HG03575 (cell line): ENCODE results near the gene C11orf24.
"Not testable (repeated sequence)": the region's sequence is repeated elsewhere in the genome, so short reads cannot be mapped to it uniquely, and the experiment has no call there.

Source experiments
- ATAC-seq: cut with Tn5 transposase; IDR thresholded peaks from one replicate; pipeline ENCODE4 v1.9.1; 2021; ENCODE audit not compliant: unreplicated experiment, insufficient number of reproducible peaks, low FRiP score; ENCODE audit errors: extremely low read depth

Gene C11orf24

GRCh38 chr11:68259122-68259959 is 12.4 kb downstream of the C11orf24 start:
- ATAC-seq: no peak

GRCh38 chr11:68258363-68258765 is 13.4 kb downstream of the C11orf24 start:
- ATAC-seq: no peak

GRCh38 chr11:68257477-68258362 is 14.1 kb downstream of the C11orf24 start:
- ATAC-seq: no peak

GRCh38 chr11:68256331-68256741 is 15.4 kb downstream of the C11orf24 start:
- ATAC-seq: no peak

GRCh38 chr11:68255526-68255925 is 16.2 kb downstream of the C11orf24 start:
- ATAC-seq: no peak

GRCh38 chr11:68254421-68254820 is 17.4 kb downstream of the C11orf24 start:
- no peak for ATAC-seq

GRCh38 chr11:68251765-68252164 is 20.0 kb downstream of the C11orf24 start:
- ATAC-seq: no peak

GRCh38 chr11:68244912-68245311 is 26.9 kb downstream of the C11orf24 start:
- not testable (repeated sequence) for ATAC-seq

- ATAC-seq: not testable (repeated sequence)
Observed at GRCh38 chr11:68243847-68244246, 27.9 kb downstream of the C11orf24 start.

GRCh38 chr11:68242616-68243015 is 29.2 kb downstream of the C11orf24 start:
- no peak for ATAC-seq

- ATAC-seq: no peak
Observed at GRCh38 chr11:68231621-68232020, 40.2 kb downstream of the C11orf24 start.

- ATAC-seq: no peak
Observed at GRCh38 chr11:68229601-68230000, 42.2 kb downstream of the C11orf24 start.

GRCh38 chr11:68226421-68226820 is 45.4 kb downstream of the C11orf24 start:
- ATAC-seq: no peak

- ATAC-seq: no peak
Observed at GRCh38 chr11:68224606-68225005, 47.2 kb downstream of the C11orf24 start.

- ATAC-seq: no peak
Observed at GRCh38 chr11:68223275-68223674, 48.5 kb downstream of the C11orf24 start.

- no peak for ATAC-seq
Observed at GRCh38 chr11:68221406-68221805, 50.4 kb downstream of the C11orf24 start.

- ATAC-seq: no peak
Observed at GRCh38 chr11:68216171-68216938, 55.4 kb downstream of the C11orf24 start.

GRCh38 chr11:68215524-68216170 is 56.1 kb downstream of the C11orf24 start:
- ATAC-seq: no peak

GRCh38 chr11:68215087-68215445 is 56.7 kb downstream of the C11orf24 start:
- no peak for ATAC-seq
